Hematopoietic multipotent progenitor cell treated with erythropoietin and hydrocortisone succinate and interleukin-3 and kit ligand, for 4 days (in vitro differentiated cells): ENCODE results near the gene PITPNB.

ENCODE experiments used
- DNase-seq: peaks from one replicate; pipeline ENCODE4 v3.0.0-alpha.2; 2015

Gene PITPNB

GRCh38 chr22:27919222-27919941, at the start of gene PITPNB:
PITPNB (minus strand) TSS chr22:27919256; CDS start chr22:27919191, 65 bp downstream.
- DNase-seq = peak; percentile 99

GRCh38 chr22:27966168-27967064, 47.4 kb upstream of the PITPNB start:
- DNase-seq = no peak

DNA sequence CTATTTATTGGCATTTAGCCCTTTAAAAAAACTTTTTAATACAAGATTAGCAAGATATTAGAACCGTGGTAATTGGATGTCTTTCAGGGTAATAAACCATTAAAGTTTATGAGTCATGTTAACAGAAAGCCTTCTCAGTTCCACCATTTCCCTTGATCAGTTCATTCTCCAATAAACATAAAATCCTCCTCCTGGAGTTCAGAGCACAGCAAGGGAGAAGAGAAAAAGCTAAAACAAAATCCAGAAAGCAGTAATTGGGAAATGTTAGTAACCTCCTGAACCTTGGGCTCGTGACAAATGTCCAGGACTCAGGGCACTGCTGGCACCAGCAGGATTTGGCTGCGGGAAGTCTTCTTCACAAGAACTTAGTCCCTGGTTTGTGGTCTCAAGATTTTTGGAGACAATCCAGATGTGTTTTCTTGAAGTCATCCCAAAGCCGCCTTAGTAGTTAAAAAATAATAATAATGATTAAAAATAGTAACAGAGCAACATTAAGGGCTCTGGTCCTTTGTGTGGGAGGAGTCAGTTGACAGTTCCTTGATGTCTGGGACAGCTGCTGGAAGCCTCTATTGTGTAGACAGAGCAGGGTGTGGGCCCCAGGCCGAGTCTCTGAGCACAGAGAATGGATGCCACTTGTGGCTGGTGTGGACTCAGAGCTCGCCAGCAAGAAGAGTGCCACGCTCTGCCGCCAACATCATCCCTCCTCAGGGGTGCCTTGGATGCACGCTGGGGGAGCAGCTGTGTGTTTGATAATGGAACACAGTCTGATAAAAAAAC, 43.4 kb upstream of the PITPNB start:
- DNase-seq = no peak

DNA sequence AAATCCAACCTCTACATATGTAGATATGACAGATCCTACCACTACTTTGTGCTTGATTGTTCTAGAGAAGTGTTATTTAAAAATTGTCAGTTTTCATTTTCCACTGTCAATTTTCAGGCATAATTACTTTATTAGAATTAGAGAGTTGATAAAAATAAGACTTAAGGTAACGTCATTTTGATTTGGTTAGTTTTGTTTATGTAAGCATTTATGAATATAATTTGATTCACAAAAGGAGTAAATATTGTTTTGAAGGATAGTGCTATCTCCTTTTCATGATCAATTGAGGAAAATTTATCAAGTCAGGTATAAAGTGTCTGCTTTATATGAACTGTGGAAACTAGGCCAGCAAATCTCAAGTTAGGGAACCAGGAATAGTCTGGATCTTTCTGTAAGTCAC, 42.6 kb upstream of the PITPNB start:
- no peak for DNase-seq

GRCh38 chr22:27961182-27961581, 42.1 kb upstream of the PITPNB start:
- no peak for DNase-seq

- no peak for DNase-seq
Observed at GRCh38 chr22:27959335-27960090, 40.5 kb upstream of the PITPNB start.

- peak; percentile 11 for DNase-seq
Observed at GRCh38 chr22:27952779-27953178, 33.7 kb upstream of the PITPNB start.

GRCh38 chr22:27952091-27952490, 33.0 kb upstream of the PITPNB start:
- peak; percentile 34 for DNase-seq

DNA sequence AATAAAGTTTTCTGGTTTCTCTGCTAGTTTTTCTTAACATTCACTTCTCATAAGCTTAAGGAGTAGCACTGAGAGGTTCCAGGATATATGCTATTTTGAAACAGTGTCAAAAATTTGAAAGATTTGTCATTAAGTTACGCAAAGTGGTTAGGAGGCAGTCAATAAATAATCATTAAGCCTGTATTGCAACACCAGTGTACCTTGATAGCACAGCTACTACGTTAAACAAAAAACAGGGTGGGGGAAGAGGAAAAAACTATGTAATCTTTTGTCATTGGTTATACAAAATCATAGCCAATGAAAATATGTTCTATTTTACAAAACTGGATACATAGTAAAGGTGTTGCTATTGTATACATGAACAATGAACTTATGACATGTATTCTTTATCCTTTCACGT, 30.4 kb upstream of the PITPNB start:
- DNase-seq = no peak

DNA sequence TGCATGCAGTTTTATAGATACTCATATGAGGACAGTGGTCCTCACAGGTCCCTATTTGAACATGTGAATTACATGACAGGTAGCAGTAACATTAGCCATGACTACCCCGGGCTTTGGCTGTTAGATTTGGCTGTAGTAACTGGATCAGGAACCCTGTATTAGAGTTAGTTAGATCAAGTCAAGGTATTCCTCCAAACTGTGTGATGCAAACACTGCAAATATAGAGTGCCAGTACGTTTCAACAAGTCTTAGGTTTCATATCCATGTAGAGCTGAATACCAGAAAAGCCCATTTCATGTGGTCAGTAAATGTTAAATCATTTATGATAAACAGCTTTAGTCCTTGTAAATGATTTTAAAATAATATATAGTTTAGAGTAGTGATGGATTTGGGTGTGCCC, 29.5 kb upstream of the PITPNB start:
- no peak for DNase-seq

- no peak for DNase-seq
Observed at GRCh38 chr22:27947448-27947847, 28.4 kb upstream of the PITPNB start.

GRCh38 chr22:27941143-27941542, 22.1 kb upstream of the PITPNB start:
- no peak for DNase-seq

GRCh38 chr22:27937453-27937852, 18.4 kb upstream of the PITPNB start:
- peak; percentile 24 for DNase-seq

GRCh38 chr22:27935897-27936296, 16.8 kb upstream of the PITPNB start:
- no peak for DNase-seq

GRCh38 chr22:27934069-27934468, 15.0 kb upstream of the PITPNB start:
- peak; percentile 8 for DNase-seq

DNA sequence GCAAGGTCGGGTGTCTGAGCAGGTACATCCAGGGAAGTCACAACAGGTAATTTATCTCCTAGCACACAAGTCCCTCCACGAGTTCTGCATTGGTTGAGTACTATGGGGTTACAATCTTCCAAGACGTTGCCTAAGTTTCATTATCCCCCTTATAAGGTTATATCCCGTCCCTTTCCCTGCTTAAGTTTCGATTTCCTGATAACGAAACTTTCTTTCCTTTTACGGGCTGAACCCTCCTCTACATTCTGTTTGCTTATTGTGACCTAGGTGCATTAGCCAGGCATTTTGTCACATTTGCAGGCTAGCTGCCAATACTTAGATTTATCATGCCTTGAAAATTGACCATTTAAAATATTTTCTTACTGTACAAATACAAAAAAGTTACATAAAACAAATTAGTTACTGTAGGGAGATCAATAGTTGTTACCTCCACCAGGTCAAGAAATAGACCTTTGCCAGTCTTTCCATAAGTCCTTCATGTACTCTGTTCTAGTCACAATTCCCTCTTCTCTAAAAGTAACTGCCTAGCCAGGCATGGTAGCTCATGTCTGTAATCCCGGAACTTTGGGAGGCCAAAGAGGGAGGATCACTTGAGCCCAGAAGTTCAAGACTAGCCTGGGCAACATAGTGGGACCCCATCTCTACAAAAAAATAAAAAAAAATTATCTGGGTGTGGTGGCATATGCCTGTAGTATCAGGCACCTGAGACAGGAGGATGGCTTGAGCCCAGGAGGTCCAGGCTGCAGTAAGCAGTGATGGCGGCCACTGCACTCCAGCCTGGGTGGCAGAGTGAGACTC, 14.3 kb upstream of the PITPNB start:
- DNase-seq = no peak

GRCh38 chr22:27930331-27931060, 11.4 kb upstream of the PITPNB start:
- no peak for DNase-seq

DNA sequence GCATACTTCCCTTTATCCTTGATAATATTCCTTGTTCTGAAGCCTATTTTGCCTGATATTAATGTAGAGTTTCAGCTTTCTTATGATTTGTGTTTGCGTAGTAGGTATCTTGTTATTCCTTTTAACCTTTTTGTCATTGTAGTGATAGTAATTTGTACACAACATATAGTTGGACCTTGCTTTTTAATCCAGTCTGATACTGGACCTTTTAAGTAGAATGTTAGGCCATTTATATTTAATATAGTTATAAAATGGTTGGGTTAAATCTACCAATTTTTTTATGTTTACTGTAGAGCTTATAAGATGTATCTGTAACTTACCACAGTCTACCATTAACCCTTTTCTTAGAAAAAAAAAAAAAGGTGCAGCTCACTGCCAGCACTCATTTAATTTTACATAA, 8.6 kb upstream of the PITPNB start:
- no peak for DNase-seq

GRCh38 chr22:27925331-27925730, 6.3 kb upstream of the PITPNB start:
- no peak for DNase-seq

GRCh38 chr22:27919942-27920755, 1.1 kb upstream of the PITPNB start:
- DNase-seq = no peak
